ENCODE results near the gene VSIG2. TPM values are rescaled to one million over a fixed set of nuclear protein-coding genes. Genes with fewer than 3 reads are reported as not detected.
A peak's percentile ranks its signal among the peaks of the same experiment; 100 is the strongest.

VSIG2 gene
- polyA plus RNA-seq, 3 donors = 1.2 to 36.1 (median 3.5) TPM

DNA sequence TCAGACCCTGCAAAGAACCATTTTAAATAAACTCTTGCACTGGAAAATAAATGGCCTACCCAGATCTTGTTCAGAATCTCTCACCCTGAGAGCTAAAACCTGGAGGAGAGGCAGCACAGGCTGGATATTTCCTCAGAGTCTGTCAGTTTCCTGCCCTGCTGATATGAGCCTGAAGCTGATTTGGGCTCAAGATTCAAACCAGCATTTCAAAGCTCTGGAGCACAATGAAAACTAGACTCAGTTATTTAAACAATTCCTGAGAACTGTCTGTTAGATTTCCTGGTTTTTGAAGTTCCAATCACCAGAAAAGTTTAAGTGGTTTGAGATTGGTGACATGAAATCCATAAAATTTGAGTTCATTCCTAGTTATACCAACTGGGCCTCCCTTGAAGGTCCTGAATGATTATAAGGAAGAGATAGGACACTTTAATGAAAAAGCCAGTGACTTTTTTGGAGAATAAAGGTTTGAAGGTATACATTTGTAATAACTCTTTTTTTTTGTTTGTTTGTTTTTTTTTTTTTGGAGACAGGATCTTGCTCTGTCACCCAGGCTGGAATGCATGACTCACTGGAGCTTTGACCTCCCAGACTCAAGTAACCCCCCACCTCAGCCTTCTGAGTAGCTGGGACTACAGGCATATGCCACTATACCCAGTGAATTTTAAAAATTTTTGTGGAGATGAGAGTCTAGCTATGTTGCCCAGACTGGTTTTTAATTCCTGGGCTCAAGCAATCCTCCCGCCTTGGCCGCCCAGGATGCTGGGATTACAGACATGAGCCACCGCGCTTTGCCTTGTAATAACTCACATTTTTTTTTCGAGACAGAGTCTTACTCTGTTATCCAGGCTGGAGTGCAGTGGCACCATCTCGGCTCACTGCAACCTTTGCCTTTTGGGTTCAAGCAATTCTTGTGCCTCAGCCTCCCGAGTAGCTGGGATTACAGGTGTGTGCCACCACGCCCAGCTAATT is 18.0 kb upstream of the VSIG2 start:
- H3K27ac ChIP-seq (ENCODE audit: low read depth, low read length) = no peak overlapping the region
- 96 to 98% (median 97%) methylated on average over 8 of the region's 8 CpGs for WGBS, 3 donors

DNA sequence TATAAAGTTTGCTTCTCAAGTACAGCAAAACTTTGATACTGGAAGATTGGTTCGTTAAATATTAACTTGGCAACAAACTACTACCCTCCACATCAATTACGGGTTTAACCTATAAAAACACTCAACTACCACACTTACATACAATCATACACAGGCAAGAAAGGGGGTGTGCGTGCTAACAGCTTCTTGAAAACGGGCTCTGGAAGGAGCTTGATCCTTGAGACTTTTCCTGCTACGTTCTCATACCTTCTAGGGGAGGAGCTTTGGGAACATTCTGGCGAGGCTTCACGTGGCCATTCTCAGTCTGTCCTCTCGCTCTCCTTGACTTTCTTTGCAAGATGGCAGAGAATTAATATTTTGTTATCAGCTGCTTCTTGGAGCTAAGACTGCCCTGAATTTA is 16.9 kb upstream of the VSIG2 start:
- H3K27ac ChIP-seq (ENCODE audit: low read depth, low read length) = no peak overlapping the region
- WGBS, 3 donors = 57 to 92% (median 81%) methylated on average over 8 of the region's 8 CpGs

DNA sequence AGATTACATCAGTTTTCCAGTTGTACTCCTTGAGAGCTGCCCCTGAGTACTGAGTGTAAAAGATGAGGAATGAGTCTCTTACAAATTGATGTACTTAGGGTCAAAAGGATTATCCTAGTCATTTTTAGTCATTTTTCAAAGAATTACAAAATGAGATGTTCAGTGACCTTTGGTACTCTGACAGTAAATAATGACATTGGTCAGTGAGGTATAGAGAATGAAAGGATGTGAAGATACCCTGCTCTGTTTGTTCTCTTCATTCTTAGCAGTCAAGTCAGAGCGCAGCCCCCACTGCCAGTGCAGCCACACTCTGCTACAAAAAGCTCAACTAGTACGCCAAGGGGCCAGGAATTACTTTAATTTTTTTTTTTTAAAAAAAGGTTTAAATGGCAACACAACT is 14.1 kb upstream of the VSIG2 start:
- 97 to 99% (median 98%) methylated on average over 2 of the region's 2 CpGs for WGBS, 3 donors
- no peak overlapping the region for H3K27ac ChIP-seq (ENCODE audit: low read depth, low read length)

DNA sequence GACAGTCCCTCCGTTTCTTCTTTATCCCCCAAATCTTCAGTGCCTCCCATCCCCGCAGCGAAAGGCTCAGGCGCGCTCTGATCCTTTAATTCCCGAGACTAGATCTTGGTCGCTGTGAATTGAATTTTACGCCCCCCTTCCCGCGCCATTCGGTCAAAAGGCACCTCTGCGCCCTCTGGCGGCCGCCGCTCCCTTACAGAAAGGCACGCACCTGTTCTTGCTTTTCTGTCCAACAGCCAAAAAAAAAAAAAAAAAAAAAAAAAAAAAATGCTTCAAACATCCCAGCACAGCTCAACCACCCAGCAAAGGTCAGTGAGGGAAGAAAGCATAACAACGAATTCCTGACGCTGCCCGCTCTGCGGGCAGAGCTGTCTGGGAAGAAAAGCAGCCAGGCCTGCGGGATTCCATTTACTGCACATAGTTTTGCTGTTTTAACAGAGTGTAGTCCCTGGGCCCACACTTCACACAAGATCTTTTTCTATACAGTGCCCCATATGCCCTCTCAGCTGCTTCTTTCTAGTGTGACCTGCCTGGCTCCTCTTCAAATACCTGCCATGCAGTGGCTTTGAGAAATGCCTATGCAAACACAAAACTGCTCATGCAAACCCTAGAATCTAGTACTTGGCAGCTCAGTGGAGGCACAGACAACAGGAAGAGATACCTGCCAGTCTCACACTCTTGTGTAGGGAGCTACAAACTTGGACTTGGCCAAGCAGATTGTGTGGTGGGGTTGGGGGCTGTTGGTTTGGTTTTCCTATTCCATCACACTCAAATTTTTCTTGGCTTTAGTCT is 11.3 kb upstream of the VSIG2 start:
- 2 to 8% (median 8%) methylated on average over 21 of the region's 21 CpGs for WGBS, 3 donors
- no peak overlapping the region for H3K27ac ChIP-seq (ENCODE audit: low read depth, low read length)

DNA sequence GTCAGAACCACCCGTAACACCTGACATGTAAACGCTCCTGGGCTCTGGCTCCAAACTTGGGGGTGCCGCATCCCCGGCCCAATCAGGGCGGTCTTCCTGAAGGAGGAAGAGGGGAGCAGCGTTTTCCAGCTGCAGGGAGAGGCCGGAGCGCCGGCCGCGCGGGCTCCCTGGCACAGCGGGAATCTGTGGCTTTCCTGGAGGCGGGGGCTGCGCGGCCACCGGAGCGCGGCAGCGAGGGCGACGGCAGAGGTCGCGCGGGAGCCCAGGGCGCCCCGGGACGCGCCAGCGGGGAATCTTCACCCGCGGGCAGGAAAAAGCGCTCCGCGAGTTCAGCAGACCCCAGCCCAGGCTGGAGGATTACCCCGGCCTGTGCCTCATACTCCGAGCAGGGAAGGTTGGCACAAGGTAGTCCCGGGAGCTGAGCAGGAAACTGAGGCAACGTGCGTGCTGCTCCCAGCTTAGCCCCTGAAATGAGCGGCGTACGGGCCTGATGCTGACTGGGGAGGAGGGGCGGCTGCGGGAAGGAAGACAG is 10.6 kb upstream of the VSIG2 start:
- 0 to 2% (median 0%) methylated on average over 40 to 45 of the region's 45 CpGs for WGBS, 3 donors
- H3K27ac ChIP-seq (ENCODE audit: low read depth, low read length) = no peak overlapping the region

DNA sequence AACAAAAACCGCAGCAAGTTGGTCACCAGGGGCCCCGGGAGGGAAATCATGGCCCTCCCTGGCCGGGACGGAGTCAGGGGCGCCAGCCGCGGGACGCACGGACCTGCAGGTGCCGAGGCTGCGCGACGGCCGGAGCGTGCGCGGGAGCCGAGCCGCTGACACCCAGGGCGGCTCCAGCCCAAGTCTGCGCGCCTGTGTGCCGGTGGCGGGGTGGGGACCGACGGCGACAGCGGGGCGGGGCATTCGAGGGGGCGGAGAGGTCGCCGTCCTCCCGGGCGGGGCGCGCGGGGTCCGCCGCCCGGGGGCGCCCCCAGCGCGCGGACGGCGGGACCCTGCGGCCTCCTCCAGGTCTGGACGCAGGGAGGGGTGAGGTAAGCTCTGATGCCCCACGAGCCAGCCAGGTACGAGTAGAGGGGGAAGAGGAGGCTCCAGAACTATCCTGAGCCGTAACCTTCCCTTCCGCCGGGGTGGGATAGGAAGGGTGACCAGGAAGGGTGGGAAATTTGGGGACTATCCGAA is 10.1 kb upstream of the VSIG2 start, which contains the start of gene ESAM:
Gene ESAM, minus strand, starts transcription at position 186 of the 519 bp plus-strand sequence. Its CDS starts 136 bp downstream, at position 50.
- 0 to 1% (median 1%) methylated on average over 47 to 55 of the region's 55 CpGs for WGBS, 3 donors

DNA sequence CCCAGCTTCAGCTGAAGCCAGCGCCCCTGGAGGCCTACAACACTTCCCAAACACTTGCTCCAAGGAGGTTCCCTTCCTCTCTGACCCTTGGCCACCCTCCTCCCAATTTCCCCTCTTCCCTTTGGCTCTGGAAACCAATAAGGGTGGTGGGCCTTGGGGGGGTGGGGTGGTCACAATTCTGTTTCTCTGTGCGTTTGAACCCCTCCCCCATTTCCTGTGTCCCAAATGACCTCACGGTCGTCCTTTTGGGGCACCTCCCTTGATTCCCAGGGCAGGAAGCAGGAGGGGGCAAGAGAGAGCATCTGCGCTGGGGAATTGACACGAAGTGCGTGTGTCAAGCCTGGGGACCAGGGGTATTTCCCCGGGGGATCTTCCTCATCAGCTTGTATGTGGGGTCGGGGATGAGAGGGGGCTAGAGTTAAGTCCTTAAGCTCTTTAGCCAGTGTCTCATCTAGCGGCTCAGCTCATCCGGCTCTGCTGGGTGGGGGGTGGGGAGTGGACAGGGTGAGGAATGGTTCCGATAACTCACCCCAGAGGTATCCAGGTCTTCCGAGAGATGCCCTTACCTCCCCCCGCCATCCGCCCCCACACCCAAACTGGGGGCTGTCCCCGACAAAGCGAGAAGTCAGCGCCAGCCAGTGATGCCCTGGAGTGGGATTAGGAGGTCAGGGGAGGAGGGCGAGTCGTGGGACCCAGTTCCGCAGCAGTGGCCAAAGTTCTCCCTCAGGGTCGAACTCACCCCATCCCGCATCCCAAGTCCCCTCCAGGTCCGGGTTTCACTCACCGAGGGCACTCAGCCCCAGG is 9.4 kb upstream of the VSIG2 start:
- 9 to 22% (median 12%) methylated on average over 23 to 25 of the region's 25 CpGs for WGBS, 3 donors
- peak overlapping the region; percentile 29 for H3K27ac ChIP-seq (ENCODE audit: low read depth, low read length)

More for the DNA sequence above, 10.1 kb upstream of the VSIG2 start, which contains the start of gene ESAM:
- H3K27ac ChIP-seq (ENCODE audit: low read depth, low read length) = peak within 1 kb of the TSS; percentile 29

DNA sequence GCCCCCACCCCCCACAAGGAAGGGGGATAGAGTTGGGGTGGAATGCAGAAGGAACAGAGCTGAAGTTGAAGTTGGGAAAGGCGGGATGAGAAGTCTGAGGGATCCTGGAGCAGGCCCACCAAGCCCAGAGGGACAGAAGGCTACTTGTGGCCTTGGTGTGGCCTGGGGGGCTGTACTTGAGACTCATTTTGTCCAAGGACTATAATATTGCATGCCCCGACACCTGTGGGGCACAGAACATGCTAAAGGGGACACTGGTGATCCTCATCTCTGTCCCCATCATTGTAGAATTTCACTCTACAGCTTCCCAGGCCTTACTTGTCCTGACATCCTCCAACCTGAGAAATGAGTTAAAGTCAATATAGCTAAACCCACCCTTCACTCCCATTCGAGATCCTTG is 8.8 kb upstream of the VSIG2 start:
- H3K27ac ChIP-seq (ENCODE audit: low read depth, low read length) = no peak overlapping the region
- 59 to 68% (median 63%) methylated on average over 3 of the region's 3 CpGs for WGBS, 3 donors

DNA sequence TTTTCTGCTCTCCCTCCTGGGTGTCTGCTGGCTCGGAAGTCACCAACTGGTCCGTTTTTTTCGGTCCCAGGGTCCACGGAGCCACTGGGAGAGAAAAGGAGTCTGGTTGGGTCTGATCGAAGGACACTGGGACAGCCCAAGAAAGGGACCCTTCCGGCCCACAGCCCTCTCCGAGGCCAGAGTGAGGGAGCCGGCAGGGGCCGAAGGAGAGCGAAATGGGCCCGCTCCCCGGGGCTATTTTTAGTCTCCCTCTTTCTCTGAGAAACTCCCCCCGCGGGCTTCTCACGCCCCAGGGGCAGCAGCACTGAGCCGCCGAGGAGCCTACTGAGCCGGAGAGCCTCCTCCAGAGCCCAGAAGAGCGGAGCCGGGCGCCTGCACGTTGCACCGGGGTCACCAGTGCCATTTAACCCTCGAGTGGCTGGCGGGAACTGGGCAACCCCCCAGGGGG is 8.2 kb upstream of the VSIG2 start:
- H3K27ac ChIP-seq (ENCODE audit: low read depth, low read length) = no peak overlapping the region
- whole genome bisulfite sequencing, 3 donors = 10 to 21% (median 20%) methylated on average over 24 to 25 of the region's 25 CpGs

DNA sequence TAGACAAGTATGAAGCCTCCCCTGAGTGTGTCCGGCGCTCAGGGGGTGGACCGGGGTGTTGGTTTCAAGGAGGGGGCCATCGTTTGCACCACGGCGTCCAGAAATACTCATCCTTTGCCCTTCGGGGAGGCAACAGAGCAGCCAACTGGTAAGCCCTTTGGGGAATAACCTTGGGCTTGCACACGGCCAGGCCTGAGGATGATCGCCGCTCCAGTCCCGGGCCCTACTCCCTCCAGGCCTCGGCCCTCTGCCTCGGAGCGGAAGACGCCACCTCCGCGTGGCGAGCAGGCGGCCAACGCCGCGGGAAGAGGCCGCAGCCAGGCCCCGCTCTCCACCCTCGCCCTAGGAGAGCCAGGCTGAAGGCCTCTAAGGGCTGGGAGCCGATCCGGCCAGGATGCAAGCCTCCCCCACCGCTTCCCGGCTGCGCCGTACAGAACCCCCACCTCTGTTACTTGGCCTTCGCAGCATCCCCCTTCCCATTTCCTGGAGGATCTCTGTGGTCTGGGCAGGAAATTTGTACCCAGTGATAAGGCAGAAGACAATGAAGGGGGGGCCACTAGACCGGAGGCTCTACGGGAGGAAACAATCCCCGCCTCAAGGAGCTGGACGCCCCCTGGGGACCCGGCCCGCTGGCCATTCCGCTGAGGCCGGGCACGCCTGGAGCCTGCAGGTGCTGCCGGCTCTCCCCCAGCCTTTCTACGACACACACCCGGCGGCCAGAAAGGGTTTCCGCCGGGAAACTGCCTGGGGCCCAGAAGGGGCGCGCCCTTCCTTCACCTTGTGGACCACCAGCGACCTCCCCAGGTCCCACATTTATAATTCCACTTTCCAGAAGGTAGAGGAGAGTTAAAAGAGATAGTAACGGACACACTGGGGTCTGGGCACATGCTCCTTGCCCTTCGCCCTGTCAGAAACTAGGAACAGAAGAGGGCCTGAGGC is 7.5 kb upstream of the VSIG2 start:
- 14 to 19% (median 15%) methylated on average over 51 to 52 of the region's 52 CpGs for WGBS, 3 donors
- H3K27ac ChIP-seq (ENCODE audit: low read depth, low read length) = no peak overlapping the region

DNA sequence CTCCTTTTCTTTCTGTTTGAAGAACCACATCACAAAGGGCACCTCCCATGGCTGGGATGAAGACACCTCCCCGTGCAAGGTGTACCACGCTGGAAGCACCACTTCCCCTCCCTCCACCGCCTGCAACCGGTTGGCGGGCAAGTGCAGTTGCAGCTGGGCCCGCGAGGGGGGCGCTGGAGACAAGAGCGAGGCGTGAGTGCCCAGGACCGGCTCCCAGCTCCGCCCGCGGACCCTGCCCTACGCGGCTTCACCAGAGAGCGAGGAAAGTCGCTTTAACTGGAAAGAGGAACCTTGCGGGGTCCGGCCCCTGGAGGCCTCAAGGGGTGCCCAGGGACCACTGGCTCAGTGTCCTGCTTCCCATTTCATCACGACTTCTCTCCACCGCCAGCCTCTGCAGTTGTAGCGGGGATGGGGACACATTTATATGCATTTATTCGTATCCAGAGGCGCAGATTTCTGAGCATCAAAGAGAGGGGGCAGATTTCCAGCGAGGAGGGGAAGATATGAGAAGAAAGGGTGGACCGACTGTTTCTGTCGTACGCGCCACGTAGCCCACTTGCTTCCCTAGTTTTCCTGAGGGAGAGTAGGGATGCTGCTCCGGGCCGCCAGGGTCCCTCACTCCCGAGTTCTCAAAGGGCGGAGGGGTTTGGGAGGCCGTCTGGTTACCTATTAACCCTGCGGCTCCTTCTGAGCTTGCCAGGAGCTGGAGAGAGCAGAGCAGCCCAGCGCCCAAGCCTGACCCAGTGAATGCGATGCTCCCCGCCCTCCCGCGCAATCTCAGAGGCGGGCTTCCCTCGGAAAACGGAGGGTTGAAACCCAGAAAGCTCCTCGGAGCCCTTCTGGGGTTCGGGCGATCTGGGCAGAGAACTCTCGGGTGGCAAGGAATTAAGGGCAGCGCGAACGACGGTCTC is 6.6 kb upstream of the VSIG2 start:
- 5 to 12% (median 8%) methylated on average over 53 of the region's 53 CpGs for WGBS, 3 donors
- H3K27ac ChIP-seq (ENCODE audit: low read depth, low read length) = no peak overlapping the region

DNA sequence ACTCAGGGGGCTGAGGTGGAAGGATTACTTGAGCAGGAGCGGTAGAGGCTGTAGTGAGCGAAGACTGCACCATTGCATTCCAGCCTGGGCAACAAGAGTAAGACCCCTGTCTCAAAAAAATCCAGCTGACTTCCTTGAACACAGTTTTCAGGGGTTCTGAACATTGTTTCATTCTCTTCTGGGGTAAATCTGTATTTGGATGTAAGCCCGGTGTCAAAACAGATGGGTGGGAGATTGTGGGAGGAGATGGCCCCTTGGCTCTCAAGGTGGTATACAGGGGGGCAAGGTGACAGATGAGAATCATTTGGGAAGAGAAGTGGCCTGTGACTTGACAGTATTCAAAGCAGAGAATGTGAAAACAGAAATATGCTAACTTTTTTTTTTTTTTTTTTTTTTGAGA is 5.3 kb upstream of the VSIG2 start:
- 62 to 74% (median 67%) methylated on average over 3 of the region's 3 CpGs for WGBS, 3 donors
- H3K27ac ChIP-seq (ENCODE audit: low read depth, low read length) = no peak overlapping the region

DNA sequence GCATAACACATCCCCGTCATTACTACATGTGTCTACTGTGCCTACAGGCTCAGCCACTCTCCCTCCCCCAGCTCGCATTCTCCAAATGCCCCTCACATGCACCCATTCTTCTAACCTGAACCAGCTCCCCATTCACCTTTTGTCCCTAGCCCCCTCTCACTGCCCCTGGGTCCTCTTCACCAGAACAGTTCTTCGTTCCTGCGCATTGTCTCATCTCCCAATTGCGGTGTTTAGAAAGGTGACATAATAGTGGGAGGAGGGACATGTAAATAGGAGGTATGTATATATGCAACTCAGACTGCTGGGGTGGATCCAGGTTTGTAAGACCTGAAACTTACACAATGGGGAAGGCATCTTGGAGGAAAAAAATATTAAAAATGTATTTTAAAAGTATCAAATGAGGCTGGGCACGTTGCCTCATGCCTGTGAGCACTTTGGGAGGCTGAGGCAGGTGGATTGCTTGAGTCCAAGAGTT is 4.7 kb upstream of the VSIG2 start:
- WGBS, 3 donors = 39 to 64% (median 62%) methylated on average over 6 of the region's 6 CpGs
- no peak overlapping the region for H3K27ac ChIP-seq (ENCODE audit: low read depth, low read length)

DNA sequence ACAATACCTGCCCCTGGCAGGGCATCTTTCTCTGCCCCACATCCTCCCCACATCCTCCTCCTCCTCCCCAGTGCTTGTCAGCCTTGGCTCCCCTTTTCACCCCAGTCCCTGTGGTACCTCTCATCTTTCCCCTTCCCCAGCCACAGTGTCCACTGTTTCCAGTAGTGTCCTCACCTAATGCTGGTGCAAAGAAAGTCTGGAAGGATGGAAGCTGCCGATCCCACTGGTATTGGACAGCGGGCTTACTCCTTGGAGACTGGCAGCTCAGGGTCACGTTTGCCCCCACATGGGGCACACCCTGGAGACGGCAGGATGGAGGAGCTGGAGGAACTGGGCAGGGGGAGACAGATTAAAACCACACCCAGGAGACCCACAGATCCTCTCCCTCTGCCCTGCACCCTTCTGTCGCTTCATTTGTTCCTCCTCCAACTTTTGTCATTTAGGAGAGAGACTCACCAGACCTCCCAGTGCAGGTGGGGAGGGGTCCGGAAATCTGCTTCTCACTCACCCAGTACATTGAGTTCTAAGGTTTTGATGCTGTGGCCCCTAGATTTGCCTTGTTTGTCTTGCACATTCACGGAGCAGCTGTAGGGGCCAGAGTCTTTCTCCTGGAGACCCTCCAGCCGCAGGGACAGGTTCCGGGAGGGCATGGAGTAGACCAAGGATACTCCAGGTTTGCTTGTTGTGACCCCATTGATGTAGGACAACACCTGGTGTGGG is 4.1 kb upstream of the VSIG2 start:
- 34 to 60% (median 59%) methylated on average over 9 of the region's 9 CpGs for WGBS, 3 donors
- no peak overlapping the region for H3K27ac ChIP-seq (ENCODE audit: low read depth, low read length)

DNA sequence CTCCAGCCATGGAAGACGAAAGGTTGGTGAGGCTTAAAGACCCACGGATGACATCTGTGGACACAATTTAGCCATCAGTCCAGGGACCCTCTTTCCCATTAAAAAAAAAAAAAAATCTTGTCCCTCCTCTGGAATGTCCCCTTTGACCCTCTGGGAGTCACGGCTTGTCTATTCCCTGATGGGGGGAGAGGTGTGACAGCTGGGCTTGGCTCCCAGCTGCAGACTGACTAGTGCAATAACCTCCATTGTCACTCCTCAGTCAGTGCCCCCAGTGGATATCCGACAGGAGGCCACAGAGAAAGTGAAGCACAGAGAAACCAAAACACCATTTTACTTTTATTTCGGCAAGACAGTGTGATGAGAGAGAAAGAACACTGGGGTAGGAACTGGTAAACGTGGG is 2.7 kb upstream of the VSIG2 start:
- WGBS, 3 donors = 70 to 75% (median 70%) methylated on average over 6 of the region's 6 CpGs
- H3K27ac ChIP-seq (ENCODE audit: low read depth, low read length) = no peak overlapping the region

Measured in adipose tissue (tissue), 3 donors.